Suprapubic skin (tissue), 4 donors: Measurements from ENCODE around the gene MTX2. TPM values are rescaled to one million over a fixed set of nuclear protein-coding genes. Genes with fewer than 3 reads are reported as not detected.

Source experiments
- DNase-seq, 2 donors: peaks; one replicate each; pipeline ENCODE4 v3.0.0-alpha.2; 2019; ENCODE audit warnings: low spot score in 2 of 2
- H3K27ac ChIP-seq: fragments of 200-600 bp; sonication (generic); one replicate; pipeline ENCODE4 v1.5.1; 2019
- H3K27me3 ChIP-seq: fragments of 200-600 bp; sonication (generic); one replicate; pipeline ENCODE4 v1.5.1; 2019
- H3K36me3 ChIP-seq: fragments of 200-600 bp; sonication (generic); one replicate; pipeline ENCODE4 v1.5.1; 2019
- H3K4me1 ChIP-seq: fragments of 200-600 bp; sonication (generic); one replicate; pipeline ENCODE4 v1.5.1; 2019
- H3K4me3 ChIP-seq: fragments of 200-600 bp; sonication (generic); one replicate; pipeline ENCODE4 v1.5.1; 2019; ENCODE audit warnings: mild to moderate bottlenecking
- H3K9me3 ChIP-seq: fragments of 200-600 bp; sonication (generic); one replicate; pipeline ENCODE4 v1.5.1; 2019
- EP300 ChIP-seq: sonication (generic); formaldehyde crosslinking; IDR thresholded peaks from one replicate; pipeline ENCODE4 v1.6.1; 2017; ENCODE audit warnings: antibody characterized with exemption
- POLR2A ChIP-seq, 2 donors: fragments of 450-650 bp; IDR thresholded peaks; one replicate each; pipeline ENCODE4 v1.6.1; 2017; ENCODE audit warnings: antibody characterized with exemption in 2 of 2, mild to moderate bottlenecking in 2 of 2, moderate library complexity in 2 of 2
- POLR2AphosphoS5 ChIP-seq, 3 donors: sonication (generic); formaldehyde crosslinking; IDR thresholded peaks; one replicate each; pipeline ENCODE4 v1.6.1; 2017; ENCODE audit warnings: antibody characterized with exemption in 3 of 3
- WGBS: methylation state at CpG from one replicate; pipeline ENCODE4 v1.1.5; 2018; 5-methylcytosine and 5-hydroxymethylcytosine counted together
- total RNA-seq, 4 donors: library from RNA; depleted of rRNA; stranded (reverse); fragments of >200 nt; gene quantifications; one replicate each; pipeline ENCODE4 v1.1.0, GENCODE V29; 2016
- TF ChIP-seq, protein P1 (sequence below), 2 donors: fragments of 200-600 bp in 1 of 2; fragments of 450-650 bp in 1 of 2; sonication (generic) in 1 of 2; IDR thresholded peaks; one replicate each; pipeline ENCODE4 v1.5.1; 2016 to 2019; ENCODE audit warnings: antibody characterized with exemption in 2 of 2, mild to moderate bottlenecking in 1 of 2, moderate library complexity in 1 of 2

Gene MTX2
- total RNA-seq, 4 donors from 2014 or later, result 23.3 to 33.5 (median 31.2) TPM

DNA sequence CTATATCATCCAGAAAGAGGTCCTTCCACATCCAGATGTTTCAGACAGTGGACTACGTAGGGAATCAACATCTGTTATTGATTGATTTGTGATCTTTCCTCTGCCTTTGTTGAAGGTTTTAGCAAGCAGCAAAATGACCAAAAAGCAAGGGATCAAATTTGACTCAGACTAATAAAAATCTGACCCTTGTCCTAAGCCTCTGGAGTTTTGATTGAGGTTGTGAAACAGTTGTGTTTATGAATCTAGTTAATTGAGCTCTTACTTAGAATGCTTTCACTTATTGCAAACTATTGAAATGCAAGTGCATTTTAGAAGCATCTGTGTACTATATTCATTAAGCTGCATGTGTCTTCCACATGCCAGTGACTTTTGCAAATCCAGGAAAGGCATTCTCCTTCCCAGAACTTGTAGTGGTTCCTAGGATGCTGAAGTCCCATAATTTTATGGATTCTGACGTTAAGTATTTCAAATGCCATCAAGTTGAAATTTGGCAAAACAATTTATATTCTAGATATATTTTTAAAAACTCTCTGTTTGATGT lies 116.0 kb downstream of the MTX2 start:
- no peak for DNase-seq
- no peaks in the 10 kb centered on the region for H3K36me3 ChIP-seq
- H3K27me3 ChIP-seq, result no peaks in the 10 kb centered on the region
- H3K9me3 ChIP-seq, result no peaks in the 10 kb centered on the region
- no peak overlapping the region for H3K4me3 ChIP-seq
- WGBS, result 85% methylated on average over 2 of the region's 2 CpGs
- no peak overlapping the region for H3K27ac ChIP-seq
- no peak for TF ChIP-seq POLR2AphosphoS5 (IDR thresholded peaks at IDR 0.05)
- TF ChIP-seq EP300, result no peak
- TF ChIP-seq POLR2A (IDR thresholded peaks at IDR 0.05), result no peak
- TF ChIP-seq, protein P1, sequence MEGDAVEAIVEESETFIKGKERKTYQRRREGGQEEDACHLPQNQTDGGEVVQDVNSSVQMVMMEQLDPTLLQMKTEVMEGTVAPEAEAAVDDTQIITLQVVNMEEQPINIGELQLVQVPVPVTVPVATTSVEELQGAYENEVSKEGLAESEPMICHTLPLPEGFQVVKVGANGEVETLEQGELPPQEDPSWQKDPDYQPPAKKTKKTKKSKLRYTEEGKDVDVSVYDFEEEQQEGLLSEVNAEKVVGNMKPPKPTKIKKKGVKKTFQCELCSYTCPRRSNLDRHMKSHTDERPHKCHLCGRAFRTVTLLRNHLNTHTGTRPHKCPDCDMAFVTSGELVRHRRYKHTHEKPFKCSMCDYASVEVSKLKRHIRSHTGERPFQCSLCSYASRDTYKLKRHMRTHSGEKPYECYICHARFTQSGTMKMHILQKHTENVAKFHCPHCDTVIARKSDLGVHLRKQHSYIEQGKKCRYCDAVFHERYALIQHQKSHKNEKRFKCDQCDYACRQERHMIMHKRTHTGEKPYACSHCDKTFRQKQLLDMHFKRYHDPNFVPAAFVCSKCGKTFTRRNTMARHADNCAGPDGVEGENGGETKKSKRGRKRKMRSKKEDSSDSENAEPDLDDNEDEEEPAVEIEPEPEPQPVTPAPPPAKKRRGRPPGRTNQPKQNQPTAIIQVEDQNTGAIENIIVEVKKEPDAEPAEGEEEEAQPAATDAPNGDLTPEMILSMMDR (IDR thresholded peaks at IDR 0.05), result no peak
- no peaks in the 10 kb centered on the region for H3K4me1 ChIP-seq

DNA sequence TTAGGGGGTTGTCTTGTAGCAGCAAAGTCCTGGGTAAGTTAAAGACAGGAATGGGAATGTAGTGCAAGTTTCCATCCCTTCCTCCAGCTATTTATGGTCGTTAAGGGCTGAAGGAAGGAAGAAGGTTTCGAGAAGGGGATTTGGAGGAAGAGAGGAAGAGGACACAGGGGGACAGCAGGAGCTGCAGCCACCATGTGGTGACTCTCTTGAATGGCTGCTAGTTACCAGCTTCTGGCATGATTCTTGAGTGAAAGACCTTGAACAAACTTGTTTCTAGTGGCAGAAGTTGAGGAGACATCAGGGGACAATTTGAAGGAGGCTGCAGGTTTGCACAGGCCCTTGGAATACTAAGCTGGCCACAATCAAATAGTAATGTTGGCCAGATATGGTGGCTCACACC lies 116.6 kb downstream of the MTX2 start:
- no peak for TF ChIP-seq POLR2AphosphoS5 (IDR thresholded peaks at IDR 0.05)
- no peak for TF ChIP-seq EP300
- TF ChIP-seq, protein P1 (IDR thresholded peaks at IDR 0.05), result no peak
- no peak for TF ChIP-seq POLR2A (IDR thresholded peaks at IDR 0.05)
- Histone ChIP-seq H3K27ac (no peak overlapping the region), H3K9me3 (no peaks in the 10 kb centered on the region), H3K4me3 (no peak overlapping the region), H3K36me3 (no peaks in the 10 kb centered on the region), H3K4me1 (no peaks in the 10 kb centered on the region), H3K27me3 (no peaks in the 10 kb centered on the region)
- no peak for DNase-seq
- 48% methylated on average over 2 of the region's 2 CpGs for WGBS

Other genes with a start within 250 kb of the MTX2 start
- gene EVX2, start 185.5 kb upstream of the MTX2 start, total RNA-seq, result not detected
- gene HOXD13, start 176.7 kb upstream of the MTX2 start, total RNA-seq, result under 1 TPM in 1 of 4 donors, not detected in 3; 0.19 TPM
- not detected for gene HOXD12, start 169.6 kb upstream of the MTX2 start, total RNA-seq
- gene HOXD11, start 162.2 kb upstream of the MTX2 start, total RNA-seq, result not detected
- under 1 TPM in 2 of 4 donors, not detected in 2; 0.56 to 0.59 TPM for gene HOXD10, start 152.7 kb upstream of the MTX2 start, total RNA-seq
- 1 to 10 TPM in 2 of 4 donors, under 1 TPM in 1, not detected in 1; 0.26 to 3.1 (median 2.6) TPM for gene HOXD9, start 146.7 kb upstream of the MTX2 start, total RNA-seq
- gene HOXD8, start 139.7 kb upstream of the MTX2 start, total RNA-seq, result 1 to 10 TPM; 1.4 to 6.0 (median 2.6) TPM
- 1 to 10 TPM in 2 of 4 donors, not detected in 2; 1.9 to 3.1 TPM for gene HOXD4, start 117.9 kb upstream of the MTX2 start, total RNA-seq
- gene HOXD3, start 112.1 kb upstream of the MTX2 start, total RNA-seq, result 1 to 10 TPM in 2 of 4 donors, under 1 TPM in 2; 0.49 to 3.5 (median 1.5) TPM
- under 1 TPM in 2 of 4 donors, not detected in 2; 0.85 to 0.89 TPM for gene HOXD1, start 80.8 kb upstream of the MTX2 start, total RNA-seq